Chondrocyte (in vitro differentiated cells): Measurements from ENCODE around the gene QRFP. TPM values are rescaled to one million over a fixed set of nuclear protein-coding genes. Genes with fewer than 3 reads are reported as not detected.
"Not testable (repeated sequence)": the region's sequence is repeated elsewhere in the genome, so short reads cannot be mapped to it uniquely, and the experiment has no call there.

Source experiments
- DNase-seq: peaks from one replicate; pipeline ENCODE4 v3.0.0; 2021; ENCODE audit warnings: mixed read lengths, low spot score
- H3K27ac Mint-ChIP-seq: one replicate; pipeline ENCODE4 v1.8.0; 2021; ENCODE audit warnings: mild to moderate bottlenecking, moderate library complexity, mixed read lengths; ENCODE audit not compliant: unreplicated experiment
- H3K27me3 Mint-ChIP-seq: 2 replicates; pipeline ENCODE4 v1.8.0; 2021; ENCODE audit warnings: low read depth, mixed read lengths
- H3K36me3 Mint-ChIP-seq: 2 replicates; pipeline ENCODE4 v1.8.0; 2021; ENCODE audit warnings: low read depth, mixed read lengths
- H3K4me1 Mint-ChIP-seq: 2 replicates; pipeline ENCODE4 v1.8.0; 2021; ENCODE audit warnings: low read depth, mild to moderate bottlenecking, mixed read lengths
- H3K4me3 Mint-ChIP-seq: one replicate; pipeline ENCODE4 v1.8.0; 2021; ENCODE audit warnings: mild to moderate bottlenecking, moderate library complexity, mixed read lengths; ENCODE audit not compliant: unreplicated experiment
- H3K9me3 Mint-ChIP-seq: 2 replicates; pipeline ENCODE4 v1.8.0; 2021; ENCODE audit warnings: low read depth, mixed read lengths
- total RNA-seq: library from RNA; stranded (reverse); gene quantifications from 3 replicates; pipeline ENCODE4 v1.2.1, GENCODE V29; 2021
- TF ChIP-seq, protein P1 (sequence below): fragments of 200-600 bp; sonication (generic); IDR thresholded peaks from 2 replicates; pipeline ENCODE4 v1.5.0; 2021; ENCODE audit warnings: antibody characterized with exemption, mild to moderate bottlenecking, moderate library complexity

Gene QRFP
- total RNA-seq, 1 donor from 2014 or later, result not detected

GRCh38 chr9:130854835-130855234 lies 41.8 kb downstream of the QRFP start:
- H3K4me1 Mint-ChIP-seq, result peaks cover 48% of the 10 kb centered on the region
- H3K4me3 Mint-ChIP-seq, result no peak overlapping the region
- TF ChIP-seq, protein P1, sequence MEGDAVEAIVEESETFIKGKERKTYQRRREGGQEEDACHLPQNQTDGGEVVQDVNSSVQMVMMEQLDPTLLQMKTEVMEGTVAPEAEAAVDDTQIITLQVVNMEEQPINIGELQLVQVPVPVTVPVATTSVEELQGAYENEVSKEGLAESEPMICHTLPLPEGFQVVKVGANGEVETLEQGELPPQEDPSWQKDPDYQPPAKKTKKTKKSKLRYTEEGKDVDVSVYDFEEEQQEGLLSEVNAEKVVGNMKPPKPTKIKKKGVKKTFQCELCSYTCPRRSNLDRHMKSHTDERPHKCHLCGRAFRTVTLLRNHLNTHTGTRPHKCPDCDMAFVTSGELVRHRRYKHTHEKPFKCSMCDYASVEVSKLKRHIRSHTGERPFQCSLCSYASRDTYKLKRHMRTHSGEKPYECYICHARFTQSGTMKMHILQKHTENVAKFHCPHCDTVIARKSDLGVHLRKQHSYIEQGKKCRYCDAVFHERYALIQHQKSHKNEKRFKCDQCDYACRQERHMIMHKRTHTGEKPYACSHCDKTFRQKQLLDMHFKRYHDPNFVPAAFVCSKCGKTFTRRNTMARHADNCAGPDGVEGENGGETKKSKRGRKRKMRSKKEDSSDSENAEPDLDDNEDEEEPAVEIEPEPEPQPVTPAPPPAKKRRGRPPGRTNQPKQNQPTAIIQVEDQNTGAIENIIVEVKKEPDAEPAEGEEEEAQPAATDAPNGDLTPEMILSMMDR, result no peak
- peaks cover 11% of the 10 kb centered on the region for H3K36me3 Mint-ChIP-seq
- H3K27me3 Mint-ChIP-seq, result no peaks in the 10 kb centered on the region
- no peak overlapping the region for H3K27ac Mint-ChIP-seq
- no peaks in the 10 kb centered on the region for H3K9me3 Mint-ChIP-seq
- no peak for DNase-seq

- no peak for DNase-seq
- H3K27me3 Mint-ChIP-seq, result no peaks in the 10 kb centered on the region
- no peaks in the 10 kb centered on the region for H3K9me3 Mint-ChIP-seq
- peak overlapping the region; percentile 22 for H3K27ac Mint-ChIP-seq
- peaks cover 50% of the 10 kb centered on the region for H3K4me1 Mint-ChIP-seq
- no peak overlapping the region for H3K4me3 Mint-ChIP-seq
- H3K36me3 Mint-ChIP-seq, result peaks cover 11% of the 10 kb centered on the region
- TF ChIP-seq, protein P1, result no peak
Measured at GRCh38 chr9:130854092-130854491, 42.5 kb downstream of the QRFP start.

DNA sequence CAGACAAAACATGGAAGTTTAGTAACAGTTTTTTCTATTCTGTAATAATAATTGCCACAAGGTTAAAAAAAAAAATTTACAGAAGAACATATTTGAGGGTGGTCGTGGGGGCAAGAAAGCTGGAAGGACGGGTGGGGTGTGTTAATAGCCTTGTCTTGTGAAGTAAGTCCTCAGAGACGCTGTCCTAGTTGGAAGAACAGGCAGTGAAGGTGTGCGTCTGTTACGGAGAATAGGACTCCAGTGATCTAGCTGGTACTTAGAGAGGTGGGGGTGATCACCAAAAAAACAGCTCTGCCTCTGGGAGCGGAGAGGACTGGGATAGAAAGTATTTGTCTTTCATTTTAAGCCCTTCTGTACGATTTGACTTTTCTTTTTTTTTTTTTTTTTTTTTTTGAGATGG lies 43.8 kb downstream of the QRFP start:
- no peak for DNase-seq
- H3K27me3 Mint-ChIP-seq, result no peaks in the 10 kb centered on the region
- H3K4me3 Mint-ChIP-seq, result no peak overlapping the region
- peaks cover 11% of the 10 kb centered on the region for H3K36me3 Mint-ChIP-seq
- no peak overlapping the region for H3K27ac Mint-ChIP-seq
- TF ChIP-seq, protein P1, result no peak
- H3K9me3 Mint-ChIP-seq, result no peaks in the 10 kb centered on the region
- peaks cover 44% of the 10 kb centered on the region for H3K4me1 Mint-ChIP-seq

DNA sequence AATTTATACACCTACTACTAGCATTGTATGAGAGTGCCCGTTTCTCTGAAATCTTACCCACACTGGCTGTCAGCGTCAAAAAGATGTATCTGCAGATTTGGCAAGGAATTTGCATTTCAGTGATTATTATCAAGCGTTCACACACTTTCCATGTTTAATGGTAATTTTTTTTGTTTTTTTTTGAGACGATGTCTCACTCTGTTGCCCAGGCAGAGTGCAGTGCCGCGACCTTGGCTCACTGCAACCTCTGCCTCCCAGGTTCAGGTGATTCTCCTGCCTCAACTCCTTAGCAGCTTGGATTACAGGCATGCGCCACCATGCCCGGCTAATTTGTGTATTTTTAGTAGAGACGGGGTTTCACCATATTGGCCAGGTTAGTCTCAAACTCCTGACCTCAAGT lies 47.3 kb downstream of the QRFP start:
- Mint-ChIP-seq H3K4me3 (no peak overlapping the region), H3K9me3 (no peaks in the 10 kb centered on the region), H3K36me3 (no peaks in the 10 kb centered on the region), H3K27me3 (no peaks in the 10 kb centered on the region), H3K27ac (peak overlapping the region; percentile 70), H3K4me1 (peaks cover 66% of the 10 kb centered on the region)
- TF ChIP-seq, protein P1, result no peak
- DNase-seq, result no peak

- not testable (repeated sequence) for H3K4me3 Mint-ChIP-seq, H3K27me3 Mint-ChIP-seq, H3K36me3 Mint-ChIP-seq, H3K9me3 Mint-ChIP-seq, DNase-seq
- Mint-ChIP-seq H3K4me1 (peaks cover 69% of the 10 kb centered on the region), H3K27ac (peak overlapping the region; percentile 97)
Measured at GRCh38 chr9:130848514-130848913, 48.1 kb downstream of the QRFP start.
